ENCODE measurements around the gene STRIP2.
"Not testable (repeated sequence)": the region's sequence is repeated elsewhere in the genome, so short reads cannot be mapped to it uniquely, and the experiment has no call there.

Gene STRIP2

GRCh38 chr7:129524405-129524804, 90.2 kb downstream of the STRIP2 start:
- CTCF ChIA-PET: interaction anchor here (0.6 kb wide), 2 partner anchors 47 to 298 kb away, joined by 3 to 4 read pairs; no protein-coding TSS in a partner anchor
- POLR2A ChIA-PET: not testable (repeated sequence)
- TF ChIP-seq KLF1 (tag by site-specific recombination; IDR thresholded peaks at IDR 0.05) (0 out of 2 replicates have a peak, but pooled peaks have one; percentile 12), WT1 (tag by site-specific recombination; IDR thresholded peaks at IDR 0.05) (peak; percentile 52)

GRCh38 chr7:129525225-129525862, 91.1 kb downstream of the STRIP2 start:
- ChIA-PET POLR2A (no interaction called here), CTCF (interaction anchor here (1.2 to 1.3 kb wide), 2 partner anchors 10 to 45 kb away, joined by 4 to 7 read pairs; no protein-coding TSS in a partner anchor)
- no peak overlapping the region for H3K27ac ChIP-seq (ENCODE audit: extremely low read depth, low read depth, low read length)

More at GRCh38 chr7:129524405-129524804, 90.2 kb downstream of the STRIP2 start:
- H3K36me3 ChIP-seq (ENCODE audit: control insufficient read depth in 2 of 2, insufficient read depth in 1 of 2, low read length in 2 of 2); H3K4me3 ChIP-seq (ENCODE audit: low read depth, low read length); H3K27ac ChIP-seq (ENCODE audit: extremely low read depth, low read depth, low read length); H3K9me3 ChIP-seq (ENCODE audit: control insufficient read depth, insufficient read depth, low read depth, low read length); H3K4me1 ChIP-seq (ENCODE audit: control insufficient read depth, insufficient read depth, low read length): not testable (repeated sequence)

DNA sequence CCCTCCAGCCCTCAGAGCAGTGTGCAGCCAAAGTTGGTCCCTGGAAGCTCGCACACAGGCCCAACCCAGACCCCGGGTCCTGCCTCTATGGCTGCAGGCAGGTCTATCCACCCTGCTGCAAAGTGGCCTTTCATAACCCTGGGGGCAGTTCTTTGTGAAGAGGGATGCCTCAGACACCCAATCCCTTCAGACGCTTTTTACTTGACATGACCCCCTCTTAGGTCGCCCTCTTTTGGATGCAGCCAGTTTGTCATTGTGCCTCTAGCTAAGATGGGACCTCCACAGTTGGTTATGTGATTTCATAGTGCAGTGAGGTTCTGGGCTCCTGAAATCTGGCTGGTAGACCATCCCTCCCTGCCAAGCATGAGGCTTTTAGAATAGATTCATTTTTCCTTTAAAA, 95.4 kb downstream of the STRIP2 start:
- Histone ChIP-seq H3K27ac (ENCODE audit: extremely low read depth, low read depth, low read length) (no peak overlapping the region), H3K9me3 (ENCODE audit: control insufficient read depth, insufficient read depth, low read depth, low read length) (no peaks in the 10 kb centered on the region), H3K36me3 (ENCODE audit: control insufficient read depth in 2 of 2, insufficient read depth in 1 of 2, low read length in 2 of 2) (no peaks in the 10 kb centered on the region), H3K4me1 (ENCODE audit: control insufficient read depth, insufficient read depth, low read length) (no peaks in the 10 kb centered on the region), H3K4me3 (ENCODE audit: low read depth, low read length) (no peak overlapping the region)
- ChIA-PET CTCF (interaction anchor here (0.6 to 0.7 kb wide), 2 partner anchors 78 to 83 kb away, joined by 3 to 5 read pairs; no protein-coding TSS in a partner anchor), POLR2A (no interaction called here)
- TF ChIP-seq ZNF747 (tag by site-specific recombination; IDR thresholded peaks at IDR 0.05): no peak
- no peak for TF ChIP-seq ZNF785 (tag by site-specific recombination; IDR thresholded peaks at IDR 0.05)
- no peak for TF ChIP-seq ZNF768 (tag by site-specific recombination; IDR thresholded peaks at IDR 0.05)
- TF ChIP-seq, protein P1, sequence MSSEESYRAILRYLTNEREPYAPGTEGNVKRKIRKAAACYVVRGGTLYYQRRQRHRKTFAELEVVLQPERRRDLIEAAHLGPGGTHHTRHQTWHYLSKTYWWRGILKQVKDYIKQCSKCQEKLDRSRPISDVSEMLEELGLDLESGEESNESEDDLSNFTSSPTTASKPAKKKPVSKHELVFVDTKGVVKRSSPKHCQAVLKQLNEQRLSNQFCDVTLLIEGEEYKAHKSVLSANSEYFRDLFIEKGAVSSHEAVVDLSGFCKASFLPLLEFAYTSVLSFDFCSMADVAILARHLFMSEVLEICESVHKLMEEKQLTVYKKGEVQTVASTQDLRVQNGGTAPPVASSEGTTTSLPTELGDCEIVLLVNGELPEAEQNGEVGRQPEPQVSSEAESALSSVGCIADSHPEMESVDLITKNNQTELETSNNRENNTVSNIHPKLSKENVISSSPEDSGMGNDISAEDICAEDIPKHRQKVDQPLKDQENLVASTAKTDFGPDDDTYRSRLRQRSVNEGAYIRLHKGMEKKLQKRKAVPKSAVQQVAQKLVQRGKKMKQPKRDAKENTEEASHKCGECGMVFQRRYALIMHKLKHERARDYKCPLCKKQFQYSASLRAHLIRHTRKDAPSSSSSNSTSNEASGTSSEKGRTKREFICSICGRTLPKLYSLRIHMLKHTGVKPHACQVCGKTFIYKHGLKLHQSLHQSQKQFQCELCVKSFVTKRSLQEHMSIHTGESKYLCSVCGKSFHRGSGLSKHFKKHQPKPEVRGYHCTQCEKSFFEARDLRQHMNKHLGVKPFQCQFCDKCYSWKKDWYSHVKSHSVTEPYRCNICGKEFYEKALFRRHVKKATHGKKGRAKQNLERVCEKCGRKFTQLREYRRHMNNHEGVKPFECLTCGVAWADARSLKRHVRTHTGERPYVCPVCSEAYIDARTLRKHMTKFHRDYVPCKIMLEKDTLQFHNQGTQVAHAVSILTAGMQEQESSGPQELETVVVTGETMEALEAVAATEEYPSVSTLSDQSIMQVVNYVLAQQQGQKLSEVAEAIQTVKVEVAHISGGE (tag by site-specific recombination; conservative IDR thresholded peaks at IDR 0.05; ENCODE audit: low read depth): no peak
- TF ChIP-seq ZNF548 (tag by site-specific recombination; IDR thresholded peaks at IDR 0.05): no peak
- TF ChIP-seq ZNF624 (tag by site-specific recombination; IDR thresholded peaks at IDR 0.05): no peak
- no peak for TF ChIP-seq ZNF561 (tag by site-specific recombination; IDR thresholded peaks at IDR 0.05; ENCODE audit: borderline replicate concordance)
- no peak for TF ChIP-seq SCRT2 (tag by site-specific recombination; IDR thresholded peaks at IDR 0.05)
- no peak for TF ChIP-seq ZNF707 (tag by site-specific recombination; IDR thresholded peaks at IDR 0.05)
- TF ChIP-seq ZNF664 (tag by site-specific recombination; IDR thresholded peaks at IDR 0.05): no peak
- no peak for TF ChIP-seq ZNF621 (tag by site-specific recombination; IDR thresholded peaks at IDR 0.05)

More at GRCh38 chr7:129525225-129525862, 91.1 kb downstream of the STRIP2 start:
- H3K36me3 ChIP-seq (ENCODE audit: control insufficient read depth in 2 of 2, insufficient read depth in 1 of 2, low read length in 2 of 2): no peaks in the 10 kb centered on the region
- H3K4me1 ChIP-seq (ENCODE audit: control insufficient read depth, insufficient read depth, low read length): no peaks in the 10 kb centered on the region
- TF ChIP-seq ZNF529 (tag by site-specific recombination; IDR thresholded peaks at IDR 0.05; ENCODE audit: insufficient replicate concordance) (no peak), ZNF658 (tag by site-specific recombination; IDR thresholded peaks at IDR 0.05) (no peak), ZBTB48 (tag by site-specific recombination; IDR thresholded peaks at IDR 0.05) (no peak), ZNF2 (tag by site-specific recombination; IDR thresholded peaks at IDR 0.05) (no peak), PRDM4 (tag by site-specific recombination; IDR thresholded peaks at IDR 0.05) (no peak), ZBTB7A (tag by site-specific recombination; IDR thresholded peaks at IDR 0.05; ENCODE audit: low read depth) (no peak), BCL11B (tag by site-specific recombination; IDR thresholded peaks at IDR 0.05; ENCODE audit: low read depth) (no peak), ZNF558 (tag by site-specific recombination; IDR thresholded peaks at IDR 0.05) (no peak), ZNF76 (tag by site-specific recombination; IDR thresholded peaks at IDR 0.05; ENCODE audit: borderline replicate concordance, low read depth) (no peak), ZNF239 (tag by site-specific recombination; IDR thresholded peaks at IDR 0.05) (no peak)
- TF ChIP-seq, protein P2, sequence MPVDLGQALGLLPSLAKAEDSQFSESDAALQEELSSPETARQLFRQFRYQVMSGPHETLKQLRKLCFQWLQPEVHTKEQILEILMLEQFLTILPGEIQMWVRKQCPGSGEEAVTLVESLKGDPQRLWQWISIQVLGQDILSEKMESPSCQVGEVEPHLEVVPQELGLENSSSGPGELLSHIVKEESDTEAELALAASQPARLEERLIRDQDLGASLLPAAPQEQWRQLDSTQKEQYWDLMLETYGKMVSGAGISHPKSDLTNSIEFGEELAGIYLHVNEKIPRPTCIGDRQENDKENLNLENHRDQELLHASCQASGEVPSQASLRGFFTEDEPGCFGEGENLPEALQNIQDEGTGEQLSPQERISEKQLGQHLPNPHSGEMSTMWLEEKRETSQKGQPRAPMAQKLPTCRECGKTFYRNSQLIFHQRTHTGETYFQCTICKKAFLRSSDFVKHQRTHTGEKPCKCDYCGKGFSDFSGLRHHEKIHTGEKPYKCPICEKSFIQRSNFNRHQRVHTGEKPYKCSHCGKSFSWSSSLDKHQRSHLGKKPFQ (tag by site-specific recombination; IDR thresholded peaks at IDR 0.05): no peak
- TF ChIP-seq, protein P3, sequence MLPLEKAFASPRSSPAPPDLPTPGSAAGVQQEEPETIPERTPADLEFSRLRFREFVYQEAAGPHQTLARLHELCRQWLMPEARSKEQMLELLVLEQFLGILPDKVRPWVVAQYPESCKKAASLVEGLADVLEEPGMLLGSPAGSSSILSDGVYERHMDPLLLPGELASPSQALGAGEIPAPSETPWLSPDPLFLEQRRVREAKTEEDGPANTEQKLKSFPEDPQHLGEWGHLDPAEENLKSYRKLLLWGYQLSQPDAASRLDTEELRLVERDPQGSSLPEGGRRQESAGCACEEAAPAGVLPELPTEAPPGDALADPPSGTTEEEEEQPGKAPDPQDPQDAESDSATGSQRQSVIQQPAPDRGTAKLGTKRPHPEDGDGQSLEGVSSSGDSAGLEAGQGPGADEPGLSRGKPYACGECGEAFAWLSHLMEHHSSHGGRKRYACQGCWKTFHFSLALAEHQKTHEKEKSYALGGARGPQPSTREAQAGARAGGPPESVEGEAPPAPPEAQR (tag by site-specific recombination; IDR thresholded peaks at IDR 0.05): no peak
- H3K4me3 ChIP-seq (ENCODE audit: low read depth, low read length): no peak overlapping the region
- H3K9me3 ChIP-seq (ENCODE audit: control insufficient read depth, insufficient read depth, low read depth, low read length): no peaks in the 10 kb centered on the region

Data from HEK293 (cell line).